SU-DHL-6 (cell line): ENCODE results near the gene SLFN5.
A peak's percentile ranks its signal among the peaks of the same experiment; 100 is the strongest.

Experiments
- H2AFZ ChIP-seq: fragments of 200-600 bp; sonication (generic); 2 replicates; pipeline ENCODE4 v1.6.1; 2014; ENCODE audit warnings: low read depth, mild to moderate bottlenecking, moderate library complexity, mixed read lengths, antibody characterized with exemption, low read length; ENCODE audit not compliant: severe bottlenecking
- H3F3A ChIP-seq: fragments of 200-600 bp; shearing (Covaris generic); 2 replicates; pipeline ENCODE4 v1.6.0; 2016; ENCODE audit warnings: antibody characterized with exemption, mild to moderate bottlenecking; ENCODE audit not compliant: insufficient read depth
- H3K27ac ChIP-seq: fragments of 200-600 bp; sonication (generic); 2 replicates; pipeline ENCODE4 v1.5.1; 2016; ENCODE audit warnings: low read depth, mild to moderate bottlenecking, low read length, moderate library complexity, mixed read lengths
- H3K27me3 ChIP-seq: fragments of 200-600 bp; sonication (generic), shearing (Covaris generic); 2 replicates; pipeline ENCODE4 v1.6.0; 2014; ENCODE audit warnings: mild to moderate bottlenecking, low read length
- H3K36me3 ChIP-seq: fragments of 200-600 bp; sonication (generic); 2 replicates; pipeline ENCODE4 v1.6.1; 2014; ENCODE audit warnings: mild to moderate bottlenecking, low read length, mixed read lengths
- H3K4me2 ChIP-seq: fragments of 300-600, 200-600 bp; shearing (Covaris generic), sonication (generic); 2 replicates; pipeline ENCODE4 v1.6.0; 2014; ENCODE audit warnings: low read length, low read depth, mild to moderate bottlenecking; ENCODE audit not compliant: poor library complexity, severe bottlenecking
- H3K4me3 ChIP-seq: fragments of 200-600 bp; sonication (generic); 2 replicates; pipeline ENCODE4 v1.5.1; 2014; ENCODE audit warnings: antibody characterized with exemption, low read length, mild to moderate bottlenecking, mixed read lengths; ENCODE audit not compliant: insufficient read depth, poor library complexity, severe bottlenecking
- H3K79me2 ChIP-seq: fragments of 200-600 bp; sonication (generic); 2 replicates; pipeline ENCODE4 v1.6.1; 2014; ENCODE audit warnings: mild to moderate bottlenecking, low read length, moderate library complexity; ENCODE audit not compliant: insufficient read depth
- H3K9ac ChIP-seq: fragments of 200-600 bp; sonication (generic); 2 replicates; pipeline ENCODE4 v1.7.0; 2014; ENCODE audit warnings: mild to moderate bottlenecking, low read length
- H3K9me2 ChIP-seq: fragments of 200-600 bp; sonication (generic); replicated peaks from 2 replicates; pipeline ENCODE4 v1.6.1; 2014; ENCODE audit warnings: low read length; ENCODE audit not compliant: insufficient read depth
- H3K9me3 ChIP-seq: fragments of 200-600 bp; sonication (generic); 2 replicates; pipeline ENCODE4 v1.6.1; 2014; ENCODE audit warnings: low read length, mixed read lengths; ENCODE audit not compliant: insufficient read depth
- H4K20me1 ChIP-seq: fragments of 200-600 bp; sonication (generic); 2 replicates; pipeline ENCODE4 v1.6.1; 2014; ENCODE audit warnings: low read depth, mild to moderate bottlenecking, antibody characterized with exemption, low read length, moderate library complexity, mixed read lengths
- EZH2phosphoT487 ChIP-seq: fragments of 200-600 bp; sonication (generic), shearing (Covaris generic); conservative IDR thresholded peaks from 2 replicates; pipeline ENCODE4 v1.6.1; 2018; ENCODE audit warnings: mild to moderate bottlenecking, antibody characterized with exemption, low read length, moderate library complexity, mixed read lengths
- TF ChIP-seq, protein P1 (sequence below): fragments of 200-600 bp; sonication (generic); IDR thresholded peaks from one replicate; pipeline ENCODE4 v1.5.1; 2017; ENCODE audit warnings: antibody characterized with exemption, mild to moderate bottlenecking, low read length, moderate library complexity; ENCODE audit not compliant: insufficient read depth, poor library complexity, severe bottlenecking

Gene SLFN5

DNA sequence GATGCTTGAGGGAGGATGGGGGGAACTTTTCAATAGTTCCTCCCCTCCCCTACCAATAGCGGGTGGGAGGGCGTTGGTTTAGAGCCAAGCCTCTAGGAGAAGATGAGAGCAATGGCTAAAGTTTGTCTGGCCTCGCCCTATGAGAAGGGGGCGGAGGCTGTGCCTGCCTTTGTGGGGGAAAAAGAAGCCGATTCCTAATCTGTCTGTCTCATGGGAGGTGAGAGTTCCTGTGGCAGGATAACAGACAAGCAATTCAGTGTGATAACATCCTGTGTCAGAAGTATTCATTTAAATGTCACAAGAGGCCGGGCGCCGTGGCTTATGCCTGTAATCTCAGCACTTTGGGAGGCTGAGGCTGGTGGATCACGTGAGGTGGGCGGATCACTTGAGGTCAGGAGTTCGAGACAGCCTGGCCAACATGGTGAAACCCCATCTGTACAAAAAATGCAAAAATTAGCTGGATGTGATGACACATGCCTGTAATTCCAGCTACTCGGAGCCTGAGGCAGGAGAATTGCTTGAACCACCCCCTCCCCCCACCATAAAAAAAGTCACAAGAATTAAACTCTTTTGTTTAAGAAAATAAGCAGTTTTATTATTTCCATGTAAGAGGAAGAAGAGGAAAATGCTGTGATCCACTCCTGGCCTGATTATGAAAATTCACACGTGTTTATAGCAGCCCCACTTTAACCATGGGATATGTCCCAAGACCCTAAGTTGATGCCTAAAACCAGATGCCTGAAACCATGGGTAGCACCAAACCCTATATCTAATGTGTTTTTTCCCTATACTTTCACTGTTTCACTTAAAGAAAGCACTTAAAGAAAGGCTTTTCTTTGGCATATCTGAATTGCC, 1.7 kb downstream of the SLFN5 start:
- H4K20me1 ChIP-seq, result no peaks in the 10 kb centered on the region
- H3K36me3 ChIP-seq, result no peaks in the 10 kb centered on the region

DNA sequence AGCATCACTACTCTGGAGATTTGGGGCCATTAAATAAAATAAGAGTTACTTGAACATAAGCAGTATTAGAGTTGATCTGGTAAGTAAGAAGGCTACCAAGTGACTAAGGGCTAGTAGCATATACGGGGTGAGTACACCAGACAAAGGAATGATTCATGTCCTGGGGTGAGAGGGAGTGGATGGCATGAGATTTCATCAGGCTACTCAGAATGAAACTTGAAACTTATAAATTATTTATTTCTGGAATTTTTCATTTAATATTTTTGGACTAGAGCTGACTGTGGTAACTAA, 2.3 kb downstream of the SLFN5 start:
- no peaks in the 10 kb centered on the region for H3K79me2 ChIP-seq
- no peaks in the 10 kb centered on the region for H3K27me3 ChIP-seq
- no peak overlapping the region for H3K4me2 ChIP-seq
- H3K9me3 ChIP-seq, result no peaks in the 10 kb centered on the region
- H3K36me3 ChIP-seq, result no peaks in the 10 kb centered on the region
- H3F3A ChIP-seq, result no peaks in the 10 kb centered on the region
- H3K27ac ChIP-seq, result no peak overlapping the region
- H2AFZ ChIP-seq, result no peak overlapping the region
- H3K9ac ChIP-seq, result no peak overlapping the region
- no peaks in the 10 kb centered on the region for H4K20me1 ChIP-seq
- TF ChIP-seq, protein P1, sequence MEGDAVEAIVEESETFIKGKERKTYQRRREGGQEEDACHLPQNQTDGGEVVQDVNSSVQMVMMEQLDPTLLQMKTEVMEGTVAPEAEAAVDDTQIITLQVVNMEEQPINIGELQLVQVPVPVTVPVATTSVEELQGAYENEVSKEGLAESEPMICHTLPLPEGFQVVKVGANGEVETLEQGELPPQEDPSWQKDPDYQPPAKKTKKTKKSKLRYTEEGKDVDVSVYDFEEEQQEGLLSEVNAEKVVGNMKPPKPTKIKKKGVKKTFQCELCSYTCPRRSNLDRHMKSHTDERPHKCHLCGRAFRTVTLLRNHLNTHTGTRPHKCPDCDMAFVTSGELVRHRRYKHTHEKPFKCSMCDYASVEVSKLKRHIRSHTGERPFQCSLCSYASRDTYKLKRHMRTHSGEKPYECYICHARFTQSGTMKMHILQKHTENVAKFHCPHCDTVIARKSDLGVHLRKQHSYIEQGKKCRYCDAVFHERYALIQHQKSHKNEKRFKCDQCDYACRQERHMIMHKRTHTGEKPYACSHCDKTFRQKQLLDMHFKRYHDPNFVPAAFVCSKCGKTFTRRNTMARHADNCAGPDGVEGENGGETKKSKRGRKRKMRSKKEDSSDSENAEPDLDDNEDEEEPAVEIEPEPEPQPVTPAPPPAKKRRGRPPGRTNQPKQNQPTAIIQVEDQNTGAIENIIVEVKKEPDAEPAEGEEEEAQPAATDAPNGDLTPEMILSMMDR, result no peak
- TF ChIP-seq EZH2phosphoT487, result no peak
- no peaks in the 10 kb centered on the region for H3K9me2 ChIP-seq
- no peak overlapping the region for H3K4me3 ChIP-seq

More for the DNA sequence above, 1.7 kb downstream of the SLFN5 start:
- Histone ChIP-seq H2AFZ (no peak overlapping the region), H3K9me2 (no peaks in the 10 kb centered on the region), H3K4me2 (peak overlapping the region; percentile 82), H3F3A (no peaks in the 10 kb centered on the region), H3K79me2 (no peaks in the 10 kb centered on the region), H3K4me3 (no peak overlapping the region), H3K9ac (no peak overlapping the region), H3K27me3 (no peaks in the 10 kb centered on the region), H3K9me3 (no peaks in the 10 kb centered on the region), H3K27ac (no peak overlapping the region)
- TF ChIP-seq EZH2phosphoT487, result no peak
- TF ChIP-seq, protein P1, result no peak

DNA sequence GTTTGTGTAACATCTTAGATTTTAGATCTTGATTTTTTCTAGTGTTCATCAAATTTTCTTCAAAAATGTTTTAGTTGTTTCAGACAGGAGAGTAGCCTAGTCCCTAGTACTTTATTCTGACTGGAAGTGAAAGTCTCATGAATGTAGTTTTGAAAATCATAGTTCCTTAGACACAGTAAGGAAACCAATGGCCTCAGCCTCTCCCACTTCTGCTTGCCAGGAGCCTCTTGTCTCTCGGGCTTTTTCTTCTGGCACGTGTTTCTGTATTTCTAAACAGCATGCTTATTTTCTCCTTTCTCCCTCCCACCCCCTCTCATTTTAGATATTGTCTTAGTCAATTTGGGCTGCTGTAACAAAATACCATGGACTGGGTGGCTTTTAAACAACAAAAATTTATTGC, 9.8 kb downstream of the SLFN5 start:
- Histone ChIP-seq H3K79me2 (no peaks in the 10 kb centered on the region), H3K9ac (no peak overlapping the region), H3K9me3 (no peaks in the 10 kb centered on the region), H3K27me3 (no peaks in the 10 kb centered on the region), H4K20me1 (no peaks in the 10 kb centered on the region), H3K9me2 (no peaks in the 10 kb centered on the region), H3K4me2 (no peak overlapping the region), H3K4me3 (no peak overlapping the region), H3F3A (no peaks in the 10 kb centered on the region), H2AFZ (no peak overlapping the region), H3K36me3 (no peaks in the 10 kb centered on the region), H3K27ac (no peak overlapping the region)
- TF ChIP-seq, protein P1, result no peak
- no peak for TF ChIP-seq EZH2phosphoT487
